ELF-1 (cell line): ENCODE data around the gene KRTAP10-11.
"Not testable (repeated sequence)": the region's sequence is repeated elsewhere in the genome, so short reads cannot be mapped to it uniquely, and the experiment has no call there.

Experiments used
- DNase-seq: peaks from one replicate; pipeline ENCODE4 v3.0.0-alpha.2; 2016; ENCODE audit warnings: low read depth, low spot score

The KRTAP10-11 gene

GRCh38 chr21:44666401-44667320 lies 20.4 kb downstream of the KRTAP10-11 start, which contains the start of gene KRTAP12-2:
Gene KRTAP12-2, minus strand, starts transcription at chr21:44666927. Its CDS starts 41 bp downstream, at chr21:44666886.
- DNase-seq: no peak

DNA sequence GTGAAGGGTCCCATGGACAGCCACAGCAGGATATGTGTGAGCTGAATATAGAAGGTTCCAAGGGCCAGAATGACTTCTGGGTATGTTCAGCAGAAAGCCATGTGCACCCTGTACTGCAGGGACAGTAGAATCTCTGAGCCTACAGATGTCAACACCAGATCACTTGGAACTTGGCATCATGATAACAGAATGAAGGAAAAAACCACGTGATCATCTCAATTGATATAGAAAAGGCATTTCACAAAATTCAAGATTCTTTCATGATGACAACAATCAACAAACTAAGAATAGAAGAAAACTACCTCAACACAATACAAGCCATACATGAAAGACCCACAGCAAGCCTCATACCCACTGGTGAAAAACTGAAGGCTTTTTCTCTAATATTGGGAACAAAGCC lies 21.4 kb downstream of the KRTAP10-11 start:
- no peak for DNase-seq

- no peak for DNase-seq
These were observed 24.6 kb downstream of the KRTAP10-11 start for GRCh38 chr21:44670642-44671432.

DNA sequence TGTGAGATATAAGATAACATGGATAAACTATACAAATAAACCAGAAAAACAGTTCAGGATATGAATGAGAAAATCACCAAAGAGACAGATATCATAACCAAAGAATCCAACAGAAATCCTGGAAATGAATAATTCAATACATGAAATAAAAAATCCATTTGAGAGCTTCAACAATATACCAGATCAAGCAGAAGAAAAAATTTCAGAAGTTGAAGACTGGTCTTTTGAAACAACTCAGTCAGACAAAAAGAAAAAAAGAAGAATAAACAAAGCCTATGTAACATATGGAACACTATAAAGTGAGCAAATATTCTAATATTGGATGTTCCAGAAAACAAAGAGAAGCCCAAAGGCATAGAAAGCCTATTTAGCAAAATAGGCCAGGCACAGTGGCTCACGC lies 25.7 kb downstream of the KRTAP10-11 start:
- no peak for DNase-seq

GRCh38 chr21:44677881-44678280 lies 31.7 kb downstream of the KRTAP10-11 start:
- DNase-seq: no peak

DNA sequence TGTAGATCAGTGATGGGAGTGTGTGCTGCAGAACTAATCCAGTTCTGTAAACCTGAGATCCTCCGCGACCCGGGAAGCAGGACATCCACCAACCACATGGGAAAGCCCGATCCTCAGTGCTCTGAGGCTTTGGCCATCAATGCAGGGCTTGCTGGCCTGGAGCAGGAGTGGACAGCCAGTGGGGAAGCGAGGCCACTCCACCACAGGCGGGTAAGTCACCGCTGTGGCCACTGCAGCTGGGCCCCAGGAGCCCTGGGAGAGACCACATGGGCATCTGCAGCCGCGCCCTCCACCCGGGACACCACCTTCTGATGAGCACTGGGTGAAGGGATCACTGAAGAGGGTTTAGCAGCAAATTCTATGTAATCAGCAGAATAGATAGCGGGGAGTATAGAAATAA lies 34.9 kb downstream of the KRTAP10-11 start:
- DNase-seq: no peak

GRCh38 chr21:44681861-44682579 lies 35.8 kb downstream of the KRTAP10-11 start, which contains the start of gene KRTAP12-1:
Gene KRTAP12-1, minus strand, starts transcription at chr21:44682163. Its CDS starts 40 bp downstream, at chr21:44682123.
- DNase-seq: no peak

- no peak for DNase-seq
These were observed 36.5 kb downstream of the KRTAP10-11 start for GRCh38 chr21:44682580-44683151.

DNA sequence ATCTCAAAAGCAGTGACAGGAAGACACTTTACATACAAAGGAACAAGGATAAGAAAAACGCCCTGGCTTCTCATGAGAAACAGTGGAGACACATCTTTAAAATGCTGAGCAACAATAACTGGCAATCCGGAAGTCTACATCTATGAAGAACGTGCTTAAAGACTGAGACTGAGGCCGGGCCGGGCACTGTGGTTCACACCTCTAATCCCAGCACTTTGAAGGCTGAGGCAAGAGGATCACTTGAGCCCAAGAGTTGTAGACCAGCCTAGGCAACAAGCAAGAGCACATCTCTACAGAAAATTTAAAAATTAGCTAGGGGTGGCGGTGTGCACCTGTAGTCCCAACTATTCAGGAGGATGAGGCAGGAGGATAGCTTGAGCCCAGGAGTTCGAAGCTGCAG lies 37.9 kb downstream of the KRTAP10-11 start:
- no peak for DNase-seq

GRCh38 chr21:44684483-44684882 lies 38.3 kb downstream of the KRTAP10-11 start:
- no peak for DNase-seq

- not testable (repeated sequence) for DNase-seq
These were observed 38.8 kb downstream of the KRTAP10-11 start for GRCh38 chr21:44685050-44685449.

DNA sequence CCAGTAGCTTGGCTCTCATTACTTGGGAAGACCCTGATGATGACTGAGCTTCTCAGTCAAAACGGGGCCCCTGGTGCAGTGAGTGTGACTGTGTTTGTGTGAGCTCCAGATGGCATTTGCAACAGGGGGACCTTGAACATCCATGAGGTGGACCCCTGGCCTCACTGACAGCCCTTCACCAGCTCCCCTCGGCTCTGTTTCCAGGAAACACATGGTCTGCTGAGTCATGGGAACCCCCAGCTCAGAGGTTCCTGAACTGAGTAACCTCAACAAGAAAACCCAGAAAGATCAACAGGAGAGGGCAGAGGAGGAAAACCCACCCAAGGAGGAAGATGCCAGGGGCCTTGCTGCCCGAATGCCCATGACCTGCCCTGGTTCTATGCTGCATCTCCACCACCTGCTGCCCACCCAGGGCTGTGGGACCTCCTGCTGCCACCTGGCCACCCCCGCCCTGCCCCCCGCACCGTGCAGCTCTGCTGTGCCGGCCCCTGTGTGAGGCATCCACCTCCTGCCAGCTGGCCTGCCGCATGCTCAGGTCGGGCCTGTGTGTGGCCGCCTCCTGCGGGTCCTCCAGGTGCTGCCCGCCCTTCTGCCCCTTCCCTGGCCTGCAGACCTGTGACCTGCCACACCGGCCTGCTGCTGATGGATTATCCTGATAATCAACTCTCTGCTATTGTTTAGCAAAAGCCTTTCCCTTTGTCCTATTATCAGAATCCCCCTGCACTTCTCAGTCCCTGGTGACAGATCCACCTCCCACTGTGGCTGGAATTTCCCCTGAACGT lies 40.0 kb downstream of the KRTAP10-11 start:
- peak; percentile 56 for DNase-seq

GRCh38 chr21:44686843-44687561 lies 40.8 kb downstream of the KRTAP10-11 start:
- DNase-seq: peak; percentile 29

DNA sequence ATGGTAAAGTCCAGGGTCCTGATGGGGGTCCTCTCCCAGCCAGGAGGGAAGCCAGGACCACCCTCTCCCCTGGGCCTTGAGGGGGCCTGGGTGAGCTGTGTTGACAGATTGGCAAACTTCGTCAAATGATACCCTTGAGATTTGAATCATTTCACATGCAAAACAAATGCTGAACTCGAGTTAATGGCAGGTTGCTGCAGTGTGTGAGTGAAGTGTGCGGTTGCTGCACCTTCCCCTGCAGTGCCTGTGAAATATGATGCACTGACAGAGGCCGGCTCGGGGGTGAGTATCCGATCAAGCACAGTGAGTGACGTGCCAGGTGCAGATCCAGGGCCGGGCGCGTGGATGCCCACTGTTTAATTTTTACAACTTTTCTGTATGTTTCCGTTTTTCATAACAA lies 41.5 kb downstream of the KRTAP10-11 start:
- no peak for DNase-seq

GRCh38 chr21:44689740-44690139 lies 43.5 kb downstream of the KRTAP10-11 start:
- DNase-seq: not testable (repeated sequence)

DNA sequence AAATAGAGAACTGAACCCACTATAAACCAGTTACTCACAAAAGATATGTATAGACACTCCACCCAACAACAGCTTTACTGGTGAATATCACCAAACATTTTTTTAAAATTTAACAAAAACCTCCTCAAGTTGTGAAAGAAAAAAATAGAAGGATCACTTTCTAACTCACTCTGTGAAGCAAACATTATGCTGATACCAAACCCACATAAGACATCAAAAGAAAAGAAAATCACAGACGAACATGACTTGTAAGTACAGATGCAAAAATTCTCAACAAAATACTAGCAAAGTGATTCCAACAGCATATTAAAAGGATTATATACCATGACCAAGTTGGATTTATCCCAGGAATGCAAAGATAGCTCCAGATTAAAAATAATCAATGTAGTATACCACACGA lies 45.5 kb downstream of the KRTAP10-11 start:
- no peak for DNase-seq

DNA sequence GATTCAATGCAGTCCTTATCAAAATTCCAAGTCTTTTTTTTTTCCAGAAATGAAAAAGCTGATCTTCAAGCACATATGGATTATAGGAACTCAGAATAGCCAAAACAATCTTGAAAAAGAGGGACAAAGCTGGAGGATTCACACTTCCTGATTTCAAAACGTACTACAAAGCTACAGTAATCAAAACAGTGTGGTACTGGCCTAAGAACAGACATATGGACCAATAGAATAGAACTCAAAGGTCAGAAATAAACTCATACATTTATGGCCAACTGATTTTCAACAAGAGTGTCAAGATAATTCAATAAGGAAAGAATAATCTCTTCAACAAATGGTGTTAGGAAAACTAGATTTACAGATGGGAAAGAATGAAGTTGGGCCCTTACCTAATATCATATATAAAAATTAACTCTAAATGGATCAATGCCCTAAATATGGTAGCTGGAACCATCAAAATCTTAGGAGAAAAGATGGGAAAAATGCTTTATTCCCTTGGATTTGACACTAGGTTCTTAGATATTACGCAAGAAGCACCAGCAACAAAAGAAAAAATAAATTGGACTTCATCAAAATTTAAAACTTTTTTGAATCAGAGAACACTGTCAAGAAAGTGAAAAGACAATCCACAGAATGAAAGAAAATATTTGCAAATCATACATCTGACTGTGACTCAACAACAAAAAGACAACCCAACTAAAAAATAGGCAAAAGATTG lies 46.7 kb downstream of the KRTAP10-11 start:
- DNase-seq: no peak

DNA sequence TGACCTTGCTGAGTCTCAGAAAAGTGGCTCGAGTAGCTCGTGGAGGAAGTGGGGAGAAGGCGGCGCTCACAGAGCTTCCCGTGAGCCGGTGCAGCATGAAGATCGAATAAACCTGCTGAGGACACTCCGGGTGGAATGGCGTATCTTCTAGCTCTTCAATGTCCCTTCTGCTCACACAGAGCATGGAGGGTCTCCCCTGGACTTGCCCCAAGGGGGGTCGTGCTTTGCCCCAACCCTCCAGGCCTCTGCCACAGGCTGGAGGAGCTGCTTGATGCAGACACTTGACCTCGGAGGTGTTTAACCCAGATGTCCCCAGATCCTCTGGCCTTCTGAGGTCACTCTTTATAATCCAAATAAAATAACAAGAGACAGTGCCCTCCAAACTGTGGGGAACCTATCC lies 48.6 kb downstream of the KRTAP10-11 start:
- no peak for DNase-seq

DNA sequence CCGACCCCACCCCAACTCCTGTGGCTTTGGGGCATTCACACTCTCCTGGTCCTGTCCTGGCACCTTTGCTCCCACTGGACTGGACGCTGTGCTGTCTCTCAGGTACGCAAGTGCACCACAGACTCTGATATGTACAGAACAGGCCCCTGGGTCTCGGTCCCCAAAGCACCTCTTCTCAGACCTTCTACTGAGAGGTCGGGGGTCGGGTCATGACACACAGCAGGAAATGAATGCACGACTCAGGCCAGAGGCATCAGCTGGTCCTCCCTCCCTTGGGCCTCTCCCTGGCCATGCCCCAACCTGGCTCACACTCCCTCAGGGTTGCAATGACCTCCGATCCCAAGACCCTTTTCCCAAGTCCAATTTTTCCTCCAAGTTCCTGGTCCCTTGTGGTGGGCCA lies 49.0 kb downstream of the KRTAP10-11 start:
- DNase-seq: no peak
